Activated T-helper 1 cell treated with anti-CD3 and anti-CD28 coated beads, Interleukin-12 subunit alpha, Interleukin-12 subunit beta, Interleukin-2, Interleukin-4 antibody, amounts not matched to agents 30 ng/mL and 10 ng/mL and 1 ng/mL, durations not matched to agents 14 hours and 24 hours and 36 hours (primary cell): ENCODE measurements around the gene SKI. TPM values are rescaled to one million over a fixed set of nuclear protein-coding genes. Genes with fewer than 3 reads are reported as not detected.

Experiments used
- DNase-seq: peaks from one replicate; pipeline ENCODE4 v3.0.0; 2021; ENCODE audit warnings: low spot score
- H3K27ac Mint-ChIP-seq: one replicate; pipeline ENCODE4 v1.8.0; 2021; ENCODE audit warnings: mild to moderate bottlenecking, mixed read lengths
- H3K27me3 Mint-ChIP-seq: one replicate; pipeline ENCODE4 v1.8.0; 2022; ENCODE audit warnings: mild to moderate bottlenecking, moderate library complexity, mixed read lengths; ENCODE audit not compliant: insufficient read depth
- H3K36me3 Mint-ChIP-seq: one replicate; pipeline ENCODE4 v1.8.0; 2021; ENCODE audit warnings: low read depth, mixed read lengths
- H3K4me1 Mint-ChIP-seq: one replicate; pipeline ENCODE4 v1.8.0; 2021; ENCODE audit warnings: low read depth, mixed read lengths
- H3K4me3 Mint-ChIP-seq: one replicate; pipeline ENCODE4 v1.8.0; 2021; ENCODE audit warnings: mild to moderate bottlenecking, moderate library complexity, mixed read lengths
- H3K9me3 Mint-ChIP-seq: one replicate; pipeline ENCODE4 v1.8.0; 2021; ENCODE audit warnings: mixed read lengths
- intact Hi-C: fragments of 100-400 bp; cut with micrococcal nuclease; formaldehyde crosslinking; loops from one replicate; pipeline ENCODE4 v1.15.1; 2024
- total RNA-seq: library from RNA; stranded (reverse); gene quantifications from 2 replicates; pipeline ENCODE4 v1.2.3, GENCODE V29; 2022

SKI gene
- total RNA-seq, 1 donor from 2014 or later = 38.3 TPM

- H3K9me3 Mint-ChIP-seq = peaks cover 4% of the 10 kb centered on the region
- no peak overlapping the region for H3K27ac Mint-ChIP-seq
- H3K4me3 Mint-ChIP-seq = no peak overlapping the region
- intact Hi-C loops = no loop called here
- H3K4me1 Mint-ChIP-seq = peaks cover 15% of the 10 kb centered on the region
- no peak for DNase-seq
- H3K27me3 Mint-ChIP-seq = no peaks in the 10 kb centered on the region
- H3K36me3 Mint-ChIP-seq = peaks cover 26% of the 10 kb centered on the region
Measured at GRCh38 chr1:2250721-2251281, 22.7 kb downstream of the SKI start.

- Mint-ChIP-seq H3K27me3 (no peaks in the 10 kb centered on the region), H3K27ac (no peak overlapping the region), H3K4me1 (peaks cover 10% of the 10 kb centered on the region), H3K4me3 (no peak overlapping the region), H3K9me3 (peaks cover 4% of the 10 kb centered on the region), H3K36me3 (peaks cover 23% of the 10 kb centered on the region)
- intact Hi-C loops = no loop called here
- no peak for DNase-seq
Measured at GRCh38 chr1:2251363-2251762, 23.2 kb downstream of the SKI start.

GRCh38 chr1:2251786-2252185, 23.7 kb downstream of the SKI start:
- Mint-ChIP-seq H3K27me3 (no peaks in the 10 kb centered on the region), H3K4me1 (peaks cover 7% of the 10 kb centered on the region), H3K36me3 (peaks cover 23% of the 10 kb centered on the region), H3K9me3 (peaks cover 4% of the 10 kb centered on the region), H3K27ac (no peak overlapping the region), H3K4me3 (no peak overlapping the region)
- no peak for DNase-seq
- intact Hi-C loops = no loop called here

- Mint-ChIP-seq H3K27ac (peak overlapping the region; percentile 37), H3K4me1 (peaks cover 12% of the 10 kb centered on the region), H3K27me3 (no peaks in the 10 kb centered on the region), H3K4me3 (no peak overlapping the region), H3K9me3 (peaks cover 4% of the 10 kb centered on the region), H3K36me3 (peaks cover 27% of the 10 kb centered on the region)
- intact Hi-C loops = no loop called here
- no peak for DNase-seq
Measured at GRCh38 chr1:2252423-2252822, 24.3 kb downstream of the SKI start.

- Mint-ChIP-seq H3K4me1 (peaks cover 19% of the 10 kb centered on the region), H3K27ac (no peak overlapping the region), H3K27me3 (no peaks in the 10 kb centered on the region), H3K36me3 (peaks cover 32% of the 10 kb centered on the region), H3K4me3 (no peak overlapping the region), H3K9me3 (peaks cover 4% of the 10 kb centered on the region)
- DNase-seq = no peak
- intact Hi-C loops = no loop called here
Measured at GRCh38 chr1:2253036-2253796, 25.1 kb downstream of the SKI start.

GRCh38 chr1:2253797-2254480, 25.8 kb downstream of the SKI start:
- H3K4me1 Mint-ChIP-seq = peaks cover 24% of the 10 kb centered on the region
- no peak overlapping the region for H3K4me3 Mint-ChIP-seq
- peak overlapping the region; percentile 83 for H3K27ac Mint-ChIP-seq
- intact Hi-C loops = no loop called here
- H3K36me3 Mint-ChIP-seq = peaks cover 33% of the 10 kb centered on the region
- DNase-seq = no peak
- no peaks in the 10 kb centered on the region for H3K27me3 Mint-ChIP-seq
- peaks cover 4% of the 10 kb centered on the region for H3K9me3 Mint-ChIP-seq

- peaks cover 4% of the 10 kb centered on the region for H3K9me3 Mint-ChIP-seq
- H3K36me3 Mint-ChIP-seq = peaks cover 34% of the 10 kb centered on the region
- intact Hi-C loops = loop anchor here (1.0 kb wide), 1 partner anchor 50 kb away; no protein-coding TSS in a partner anchor
- DNase-seq = no peak
- no peaks in the 10 kb centered on the region for H3K27me3 Mint-ChIP-seq
- H3K4me1 Mint-ChIP-seq = peaks cover 35% of the 10 kb centered on the region
- H3K27ac Mint-ChIP-seq = no peak overlapping the region
- no peak overlapping the region for H3K4me3 Mint-ChIP-seq
Measured at GRCh38 chr1:2255047-2255419, 26.9 kb downstream of the SKI start.

GRCh38 chr1:2255420-2256369, 27.6 kb downstream of the SKI start:
- intact Hi-C loops = loop anchor here (1.0 kb wide), 1 partner anchor 50 kb away; no protein-coding TSS in a partner anchor
- Mint-ChIP-seq H3K27ac (no peak overlapping the region), H3K4me3 (no peak overlapping the region), H3K4me1 (peaks cover 39% of the 10 kb centered on the region), H3K9me3 (peaks cover 4% of the 10 kb centered on the region), H3K27me3 (no peaks in the 10 kb centered on the region), H3K36me3 (peaks cover 36% of the 10 kb centered on the region)
- DNase-seq = peak; percentile 73

- no peak for DNase-seq
- H3K27ac Mint-ChIP-seq = no peak overlapping the region
- H3K4me1 Mint-ChIP-seq = peaks cover 46% of the 10 kb centered on the region
- peaks cover 4% of the 10 kb centered on the region for H3K9me3 Mint-ChIP-seq
- H3K4me3 Mint-ChIP-seq = no peak overlapping the region
- no peaks in the 10 kb centered on the region for H3K27me3 Mint-ChIP-seq
- intact Hi-C loops = no loop called here
- peaks cover 33% of the 10 kb centered on the region for H3K36me3 Mint-ChIP-seq
Measured at GRCh38 chr1:2256435-2257244, 28.5 kb downstream of the SKI start.

GRCh38 chr1:2257245-2257627, 29.1 kb downstream of the SKI start:
- Mint-ChIP-seq H3K4me1 (peaks cover 46% of the 10 kb centered on the region), H3K27ac (no peak overlapping the region), H3K27me3 (no peaks in the 10 kb centered on the region), H3K9me3 (peaks cover 4% of the 10 kb centered on the region), H3K36me3 (peaks cover 32% of the 10 kb centered on the region), H3K4me3 (no peak overlapping the region)
- intact Hi-C loops = no loop called here
- DNase-seq = no peak

- intact Hi-C loops = loop anchor here (2.0 kb wide), 2 partner anchors 23 to 43 kb away; no protein-coding TSS in a partner anchor
- peaks cover 25% of the 10 kb centered on the region for H3K36me3 Mint-ChIP-seq
- H3K4me3 Mint-ChIP-seq = peak overlapping the region; percentile 56
- H3K9me3 Mint-ChIP-seq = no peaks in the 10 kb centered on the region
- peak overlapping the region; percentile 68 for H3K27ac Mint-ChIP-seq
- no peak for DNase-seq
- no peaks in the 10 kb centered on the region for H3K27me3 Mint-ChIP-seq
- peaks cover 46% of the 10 kb centered on the region for H3K4me1 Mint-ChIP-seq
Measured at GRCh38 chr1:2258122-2258681, 30.1 kb downstream of the SKI start.
